ENCODE data around the gene SGSM1. TPM values are rescaled to one million over a fixed set of nuclear protein-coding genes. Genes with fewer than 3 reads are reported as not detected.
A peak's percentile ranks its signal among the peaks of the same experiment; 100 is the strongest.

SGSM1 gene
- total RNA-seq, 4 donors from 2014 or later, result 3.5 to 6.1 (median 4.4) TPM

DNA sequence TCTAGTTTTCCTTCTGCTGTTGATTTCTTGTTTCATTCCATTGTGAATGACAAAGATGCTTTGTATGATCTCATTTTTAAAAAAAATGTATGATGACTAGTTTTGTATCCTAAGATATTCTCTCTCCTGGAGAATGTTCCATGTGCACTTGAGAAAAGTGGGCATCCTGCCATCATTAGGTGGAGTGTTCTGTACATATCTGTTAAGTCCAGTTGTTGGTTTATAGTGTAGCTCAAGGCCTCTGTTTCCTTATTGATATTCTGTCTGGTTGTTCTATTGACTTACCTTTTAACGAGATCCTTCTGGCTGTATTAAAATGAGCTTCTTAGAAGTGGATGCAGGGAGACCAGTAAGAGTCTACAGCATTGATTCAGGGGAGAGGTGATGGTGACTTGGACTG, 35.2 kb downstream of the SGSM1 start:
- DNase-seq (ENCODE audit: low spot score in 2 of 2), result no peak
- intact Hi-C loops (cut with DNase I; ENCODE audit: low total_unique reads), result no loop called here
- WGBS, 2 donors, result 63 to 68% methylated on average over 1 of the region's 1 CpG
- TF ChIP-seq, protein P1, sequence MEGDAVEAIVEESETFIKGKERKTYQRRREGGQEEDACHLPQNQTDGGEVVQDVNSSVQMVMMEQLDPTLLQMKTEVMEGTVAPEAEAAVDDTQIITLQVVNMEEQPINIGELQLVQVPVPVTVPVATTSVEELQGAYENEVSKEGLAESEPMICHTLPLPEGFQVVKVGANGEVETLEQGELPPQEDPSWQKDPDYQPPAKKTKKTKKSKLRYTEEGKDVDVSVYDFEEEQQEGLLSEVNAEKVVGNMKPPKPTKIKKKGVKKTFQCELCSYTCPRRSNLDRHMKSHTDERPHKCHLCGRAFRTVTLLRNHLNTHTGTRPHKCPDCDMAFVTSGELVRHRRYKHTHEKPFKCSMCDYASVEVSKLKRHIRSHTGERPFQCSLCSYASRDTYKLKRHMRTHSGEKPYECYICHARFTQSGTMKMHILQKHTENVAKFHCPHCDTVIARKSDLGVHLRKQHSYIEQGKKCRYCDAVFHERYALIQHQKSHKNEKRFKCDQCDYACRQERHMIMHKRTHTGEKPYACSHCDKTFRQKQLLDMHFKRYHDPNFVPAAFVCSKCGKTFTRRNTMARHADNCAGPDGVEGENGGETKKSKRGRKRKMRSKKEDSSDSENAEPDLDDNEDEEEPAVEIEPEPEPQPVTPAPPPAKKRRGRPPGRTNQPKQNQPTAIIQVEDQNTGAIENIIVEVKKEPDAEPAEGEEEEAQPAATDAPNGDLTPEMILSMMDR (IDR thresholded peaks at IDR 0.05), result no peak
- TF ChIP-seq POLR2A (IDR thresholded peaks at IDR 0.05), result no peak
- H3K4me3 ChIP-seq (ENCODE audit: low read depth, poor library complexity, severe bottlenecking), result no peak overlapping the region

DNA sequence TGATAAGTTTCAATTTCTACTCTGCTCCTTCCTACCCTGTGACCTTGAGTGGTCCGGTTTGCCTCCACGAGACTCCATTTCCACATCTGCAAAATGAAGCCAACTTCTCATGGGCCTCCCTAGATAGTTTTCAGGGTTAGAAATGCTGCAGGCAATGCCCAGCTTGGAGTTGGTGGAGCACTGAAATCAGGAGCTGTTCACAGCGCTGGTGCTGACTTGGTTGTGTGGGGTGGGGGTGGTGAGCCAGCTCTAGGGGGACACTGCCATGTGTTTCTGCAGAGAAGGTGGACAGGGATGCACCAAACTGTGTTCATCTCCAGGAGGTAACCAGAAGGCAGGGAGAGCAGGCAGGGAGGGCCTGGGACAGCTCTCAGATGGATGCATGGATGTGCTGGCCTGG, 37.0 kb downstream of the SGSM1 start:
- TF ChIP-seq, protein P1 (IDR thresholded peaks at IDR 0.05), result no peak
- TF ChIP-seq POLR2A (IDR thresholded peaks at IDR 0.05), result no peak
- H3K4me3 ChIP-seq (ENCODE audit: low read depth, poor library complexity, severe bottlenecking), result no peak overlapping the region
- 76 to 79% methylated on average over 3 of the region's 3 CpGs for WGBS, 2 donors
- DNase-seq (ENCODE audit: low spot score in 2 of 2), result no peak
- intact Hi-C loops (cut with DNase I; ENCODE audit: low total_unique reads), result no loop called here

DNA sequence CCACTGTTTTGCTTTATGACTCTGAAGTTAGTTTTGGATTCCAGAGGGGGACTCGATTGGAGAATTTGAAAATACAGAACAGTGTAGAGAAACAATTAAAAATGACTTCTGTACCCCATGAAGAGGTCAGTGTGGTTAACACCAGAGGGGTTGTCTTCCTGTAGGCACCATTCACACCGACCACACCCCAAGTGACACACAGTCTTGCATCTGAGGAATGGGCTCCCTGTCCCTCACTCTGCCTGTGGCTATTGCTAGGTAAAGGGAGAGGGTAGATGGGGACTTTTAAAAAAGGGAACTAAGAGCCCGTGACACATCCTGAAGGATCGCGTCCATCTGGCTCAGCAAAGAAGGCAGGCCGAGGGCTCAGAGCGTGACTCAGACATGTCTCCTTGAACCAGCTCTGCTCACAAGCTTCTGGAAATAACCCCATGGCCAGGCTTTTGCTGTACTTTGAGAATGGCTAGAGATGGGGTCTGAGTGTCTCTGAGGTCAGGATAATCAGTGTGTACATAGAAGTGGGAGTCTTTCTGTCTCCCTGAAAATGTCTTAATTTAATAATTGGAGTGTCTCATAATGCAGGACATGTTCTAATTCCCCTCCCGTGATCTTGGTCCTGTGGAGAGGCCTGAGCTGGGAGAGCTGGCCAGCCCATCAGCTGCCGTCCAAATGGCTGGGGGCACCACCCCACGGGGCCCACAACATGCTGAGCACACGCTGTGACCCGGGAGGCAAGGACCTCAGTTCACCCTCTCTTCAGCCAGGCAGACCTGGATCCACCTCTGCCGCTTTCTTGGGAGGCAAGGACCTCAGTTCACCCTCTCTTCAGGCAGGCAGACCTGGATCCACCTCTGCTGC, 39.3 kb downstream of the SGSM1 start:
- 65% methylated on average over 12 to 13 of the region's 13 CpGs for WGBS, 2 donors
- peak in 1 of 2 donors; percentile 49 for DNase-seq (ENCODE audit: low spot score in 2 of 2)
- no peak overlapping the region for H3K4me3 ChIP-seq (ENCODE audit: low read depth, poor library complexity, severe bottlenecking)
- intact Hi-C loops (cut with DNase I; ENCODE audit: low total_unique reads), result no loop called here
- no peak for TF ChIP-seq POLR2A (IDR thresholded peaks at IDR 0.05)
- TF ChIP-seq, protein P1 (IDR thresholded peaks at IDR 0.05), result no peak

DNA sequence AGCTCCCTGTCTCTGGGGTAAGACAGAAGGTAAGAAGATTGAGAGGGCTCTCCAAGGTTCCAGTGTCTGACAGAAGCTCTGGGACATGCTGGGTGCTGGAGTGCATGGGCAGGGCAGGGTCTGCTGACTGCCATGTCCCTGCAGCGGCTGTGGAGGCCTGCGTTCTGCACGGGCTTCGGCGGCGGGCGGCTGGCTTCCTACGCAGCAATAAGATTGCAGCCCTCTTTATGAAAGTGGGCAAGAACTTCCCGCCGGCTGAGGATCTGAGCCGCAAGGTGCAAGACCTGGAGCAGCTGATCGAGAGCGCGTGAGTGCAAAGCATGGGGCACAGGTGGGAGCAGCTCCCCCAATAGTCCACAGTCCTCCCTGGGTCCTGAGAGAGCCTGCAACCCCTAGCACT, 41.5 kb downstream of the SGSM1 start:
- DNase-seq (ENCODE audit: low spot score in 2 of 2), result no peak
- no peak for TF ChIP-seq POLR2A (IDR thresholded peaks at IDR 0.05)
- TF ChIP-seq, protein P1 (IDR thresholded peaks at IDR 0.05), result no peak
- no peak overlapping the region for H3K4me3 ChIP-seq (ENCODE audit: low read depth, poor library complexity, severe bottlenecking)
- intact Hi-C loops (cut with DNase I; ENCODE audit: low total_unique reads), result no loop called here
- 93 to 95% methylated on average over 14 of the region's 14 CpGs for WGBS, 2 donors

DNA sequence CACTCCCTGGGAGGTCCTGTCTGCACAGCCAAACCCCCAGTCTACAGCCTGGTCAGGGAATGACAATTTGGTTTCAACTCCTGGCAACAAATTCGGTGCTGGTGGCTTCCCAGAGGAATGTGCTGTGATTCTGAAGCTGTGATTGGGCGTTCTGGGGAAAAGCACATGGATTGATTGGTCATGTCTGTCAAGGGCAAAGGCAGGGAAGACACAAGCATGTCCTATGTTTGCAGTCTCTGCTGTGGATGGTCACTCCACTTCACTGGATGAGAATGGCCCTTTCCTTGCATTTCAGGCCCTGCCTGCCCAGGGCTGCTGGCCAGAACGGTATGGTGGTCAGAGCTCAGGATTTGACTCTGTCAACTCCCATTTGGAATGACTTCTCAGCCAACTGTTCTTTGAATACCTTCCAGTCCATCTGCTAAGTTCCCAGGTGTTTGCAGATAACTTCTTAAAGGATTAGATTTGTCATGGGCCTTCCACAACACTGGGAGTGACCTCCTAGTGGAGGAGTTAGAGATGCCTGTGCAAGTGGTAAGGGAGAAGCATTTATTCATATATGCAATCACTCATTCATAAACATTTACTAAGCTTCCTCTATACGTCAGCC, 42.7 kb downstream of the SGSM1 start:
- intact Hi-C loops (cut with DNase I; ENCODE audit: low total_unique reads), result no loop called here
- H3K4me3 ChIP-seq (ENCODE audit: low read depth, poor library complexity, severe bottlenecking), result no peak overlapping the region
- no peak for TF ChIP-seq POLR2A (IDR thresholded peaks at IDR 0.05)
- TF ChIP-seq, protein P1 (IDR thresholded peaks at IDR 0.05), result no peak
- WGBS, 2 donors, result 75 to 84% methylated on average over 4 of the region's 4 CpGs
- no peak for DNase-seq (ENCODE audit: low spot score in 2 of 2)
